MCF 10A (cell line): ENCODE results near the gene MCM7. TPM values are rescaled to one million over a fixed set of nuclear protein-coding genes. Genes with fewer than 3 reads are reported as not detected.

Source experiments
- BruUV-seq: library from RNA; stranded (reverse); fragments of 400-500 nt; replicated peaks from 2 replicates; lab custom pipeline; 2021; lab: Mats Ljungman, UMichigan
- CTCF ChIA-PET: fragments of 300-600 bp; sonication (Branson Sonifier 250); formaldehyde crosslinking; extraction: SDS; loops from one replicate; lab custom pipeline; 2021; ENCODE audit warnings: antibody characterized with exemption, inconsistent platforms; lab: Yijun Ruan, JAX
- POLR2A ChIA-PET: fragments of 300-600, 350-650 bp; sonication (Branson Sonifier 250); formaldehyde crosslinking; extraction: SDS; loops from one replicate; lab custom pipeline; 2020; ENCODE audit warnings: antibody characterized with exemption, inconsistent platforms; lab: Yijun Ruan, JAX
- DNase-seq: peaks from one replicate; pipeline ENCODE4 v3.0.0-alpha.2; 2018; ENCODE audit not compliant: unreplicated experiment
- H3K27ac Mint-ChIP-seq: one replicate; pipeline ENCODE4 v1.8.0; 2022; ENCODE audit warnings: mild to moderate bottlenecking, low read depth, mixed read lengths; ENCODE audit not compliant: unreplicated experiment
- H3K27me3 Mint-ChIP-seq: one replicate; pipeline ENCODE4 v1.8.0; 2022; ENCODE audit warnings: mixed read lengths; ENCODE audit not compliant: insufficient read depth, unreplicated experiment
- H3K36me3 Mint-ChIP-seq: one replicate; pipeline ENCODE4 v1.8.0; 2022; ENCODE audit warnings: mild to moderate bottlenecking, moderate library complexity, mixed read lengths; ENCODE audit not compliant: insufficient read depth, unreplicated experiment
- H3K4me1 Mint-ChIP-seq: one replicate; pipeline ENCODE4 v1.8.0; 2022; ENCODE audit warnings: mixed read lengths; ENCODE audit not compliant: insufficient read depth, unreplicated experiment
- H3K4me3 Mint-ChIP-seq: one replicate; pipeline ENCODE4 v1.8.0; 2022; ENCODE audit warnings: mild to moderate bottlenecking, moderate library complexity, mixed read lengths; ENCODE audit not compliant: unreplicated experiment
- H3K9me3 Mint-ChIP-seq: one replicate; pipeline ENCODE4 v1.8.0; 2022; ENCODE audit warnings: mixed read lengths; ENCODE audit not compliant: unreplicated experiment
- CTCF ChIP-seq: fragments of 200-600 bp; IDR thresholded peaks from one replicate; pipeline ENCODE4 v1.8.0; 2022; ENCODE audit warnings: antibody characterized with exemption, mild to moderate bottlenecking; ENCODE audit not compliant: unreplicated experiment
- intact Hi-C: fragments of 100-400 bp; cut with micrococcal nuclease; formaldehyde crosslinking; loops from 2 replicates; pipeline ENCODE4 v1.14.1; 2022
- total RNA-seq: library from RNA; stranded (reverse); gene quantifications from 2 replicates; pipeline ENCODE4 v1.2.3, GENCODE V29; 2022

The MCM7 gene
- total RNA-seq, 1 experiment from 2014 or later, result 67.8 TPM

GRCh38 chr7:100122568-100122967 lies 21.4 kb upstream of the MCM7 start:
- Mint-ChIP-seq H3K27me3 (no peaks in the 10 kb centered on the region), H3K9me3 (no peaks in the 10 kb centered on the region), H3K4me1 (peaks cover 7% of the 10 kb centered on the region), H3K36me3 (peaks cover 5% of the 10 kb centered on the region), H3K4me3 (no peak overlapping the region), H3K27ac (no peak overlapping the region)
- intact Hi-C loops, result no loop called here
- no TSS peak for BruUV-seq
- ChIA-PET CTCF (no interaction called here), POLR2A (interaction anchor here (0.6 to 5.3 kb wide), 3 partner anchors 21 to 51 kb away, joined by 3 to 47 read pairs (median 3); partner anchors contain the start of genes AP4M1 and MCM7)
- no peak for DNase-seq
- no peak for TF ChIP-seq CTCF

GRCh38 chr7:100122067-100122466 lies 20.9 kb upstream of the MCM7 start:
- H3K36me3 Mint-ChIP-seq, result peaks cover 5% of the 10 kb centered on the region
- no peak overlapping the region for H3K4me3 Mint-ChIP-seq
- H3K27ac Mint-ChIP-seq, result no peak overlapping the region
- H3K9me3 Mint-ChIP-seq, result no peaks in the 10 kb centered on the region
- ChIA-PET POLR2A (interaction anchor here (0.6 to 5.3 kb wide), 3 partner anchors 8 to 50 kb away, joined by 3 to 47 read pairs (median 3); partner anchors contain the start of genes AP4M1 and MCM7), CTCF (no interaction called here)
- no peak for TF ChIP-seq CTCF
- BruUV-seq, result no TSS peak
- intact Hi-C loops, result no loop called here
- peaks cover 7% of the 10 kb centered on the region for H3K4me1 Mint-ChIP-seq
- DNase-seq, result no peak
- H3K27me3 Mint-ChIP-seq, result no peaks in the 10 kb centered on the region

GRCh38 chr7:100120733-100121036 lies 19.5 kb upstream of the MCM7 start:
- Mint-ChIP-seq H3K4me1 (peaks cover 7% of the 10 kb centered on the region), H3K9me3 (no peaks in the 10 kb centered on the region), H3K36me3 (peaks cover 11% of the 10 kb centered on the region), H3K4me3 (peak overlapping the region; percentile 98), H3K27me3 (no peaks in the 10 kb centered on the region), H3K27ac (peak overlapping the region; percentile 9)
- intact Hi-C loops, result no loop called here
- ChIA-PET POLR2A (interaction anchor here (0.5 to 2.5 kb wide), 6 partner anchors 20 to 562 kb away, joined by 3 to 18 read pairs (median 5); partner anchors contain the start of genes AP4M1, COPS6, LAMTOR4 and MCM7), CTCF (interaction anchor here (0.7 kb wide), 1 partner anchor 23 kb away, joined by 3 read pairs; no protein-coding TSS in a partner anchor)
- TF ChIP-seq CTCF, result no peak
- BruUV-seq, result no TSS peak
- no peak for DNase-seq

GRCh38 chr7:100119970-100120732 lies 19.0 kb upstream of the MCM7 start:
- peaks cover 7% of the 10 kb centered on the region for H3K4me1 Mint-ChIP-seq

More at GRCh38 chr7:100119970-100120732, 19.0 kb upstream of the MCM7 start:
- ChIA-PET POLR2A (interaction anchor here (1.0 to 2.5 kb wide), 5 partner anchors 19 to 38 kb away, joined by 3 to 18 read pairs (median 5); partner anchors contain the start of genes AP4M1, COPS6, LAMTOR4 and MCM7), CTCF (interaction anchor here (0.6 to 0.7 kb wide), 2 partner anchors 13 to 23 kb away, joined by 3 read pairs; no protein-coding TSS in a partner anchor)
- peak; percentile 46 for DNase-seq
- peak overlapping the region; percentile 99 for H3K27ac Mint-ChIP-seq
- TF ChIP-seq CTCF, result no peak
- intact Hi-C loops, result loop anchor here (1.0 kb wide), 1 partner anchor 19 kb away; the partner anchor contains the start of genes AP4M1 and MCM7
- H3K27me3 Mint-ChIP-seq, result no peaks in the 10 kb centered on the region
- H3K36me3 Mint-ChIP-seq, result peaks cover 12% of the 10 kb centered on the region
- H3K9me3 Mint-ChIP-seq, result no peaks in the 10 kb centered on the region
- BruUV-seq, result no TSS peak
- H3K4me3 Mint-ChIP-seq, result peak overlapping the region; percentile 98
